Pancreas (tissue), 10 donors: ENCODE results near the gene UQCC2. TPM values are rescaled to one million over a fixed set of nuclear protein-coding genes. Genes with fewer than 3 reads are reported as not detected.
A peak's percentile ranks its signal among the peaks of the same experiment; 100 is the strongest.

Experiments
- ATAC-seq, 4 donors: fragments of 200-7000 bp; cut with Tn5 transposase; one replicate each; pipeline versions ENCODE4 v1.8.0 to v1.9.1; 2020; ENCODE audit warnings: mild to moderate bottlenecking in 4 of 4, moderate library complexity in 4 of 4
- DNase-seq, 6 donors: peaks; one replicate each; pipeline ENCODE4 v3.0.0-alpha.2; 2020
- FAIRE-seq: peaks from 2 replicates; lab custom pipeline; 2012; peaks lifted over from hg19 to GRCh38; lab: Jason Lieb, UNC
- H3K27ac ChIP-seq, 4 donors: fragments of 200-600 bp; sonication (generic); 1 replicate in 3 of 4; 2 replicates in 1 of 4; pipeline versions ENCODE4 v1.5.0 to v1.8.0; 2020
- H3K27me3 ChIP-seq, 4 donors: fragments of 200-600 bp; one replicate each; pipeline ENCODE4 v1.8.0; 2021
- H3K36me3 ChIP-seq, 3 donors: fragments of 200-600 bp; sonication (generic) in 1 of 3; one replicate each; pipeline versions ENCODE4 v1.5.0 to v1.8.0; 2020 to 2021
- H3K4me1 ChIP-seq, 3 donors: fragments of 200-600 bp; one replicate each; pipeline ENCODE4 v1.8.0; 2021
- H3K4me3 ChIP-seq, 4 donors: fragments of 200-600 bp; sonication (generic) in 2 of 4; one replicate each; pipeline versions ENCODE4 v1.5.0 to v1.8.0; 2020 to 2021
- H3K9me3 ChIP-seq, 4 donors: fragments of 200-600 bp; one replicate each; pipeline ENCODE4 v1.8.0; 2021
- WGBS, 2 donors: extraction: QIAGEN DNeasy Blood & Tissue Kit; methylation state at CpG; one replicate each; pipeline ENCODE4 v1.1.7; 2013; 5-methylcytosine and 5-hydroxymethylcytosine counted together
- intact Hi-C, 3 donors: fragments of 100-400 bp; cut with DNase I; formaldehyde crosslinking; loops; one replicate each; pipeline versions ENCODE4 v1.11.1 to v1.14.2; 2022
- polyA plus RNA-seq, 2 donors: library from polyadenylated mRNA; stranded (reverse); fragments of 200-250 nt; gene quantifications; one replicate each; pipeline ENCODE4 v1.2.3, GENCODE V29; 2013
- total RNA-seq, 6 donors: library from RNA; stranded (reverse); fragmentation: NEBNext Ultra II Directional in 4 of 6; extraction: Animal tissue kit (Norgen Biotek cat#: 25700) in 4 of 6; gene quantifications; one replicate each; pipeline versions ENCODE4 v1.2.1 to v1.2.4, GENCODE V29; 2021 to 2023
- TF ChIP-seq, protein P1 (sequence below), 4 donors: fragments of 200-600 bp; sonication (generic) in 3 of 4; IDR thresholded peaks; one replicate each; pipeline versions ENCODE4 v1.5.0 to v1.8.0; 2021; ENCODE audit warnings: antibody characterized with exemption in 4 of 4
- donor health status: healthy with polysubstance abuse.
- donor health status: DM: no; HTN: no; CAD: no; lungs with moderate emphysema.
- donor health status: DM: no; HTN: no; CAD: no.
- donor health status: control.
- donor health status: control.
- donor health status: Bipolar disorder and iron deficiency.
- donor health status: DM: yes; HTN: yes; CAD: no.
- donor health status: DM: no; HTN: no; CAD: no.
- donor health status: DM: no; HTN: no; CAD: no.
- donor health status: DM: yes; HTN: yes; CAD: no.

Gene UQCC2
- 10 to 100 TPM; 13.9 to 32.1 (median 23.3) TPM for total RNA-seq
- 10 to 100 TPM; 40.2 to 58.9 TPM for polyA plus RNA-seq

DNA sequence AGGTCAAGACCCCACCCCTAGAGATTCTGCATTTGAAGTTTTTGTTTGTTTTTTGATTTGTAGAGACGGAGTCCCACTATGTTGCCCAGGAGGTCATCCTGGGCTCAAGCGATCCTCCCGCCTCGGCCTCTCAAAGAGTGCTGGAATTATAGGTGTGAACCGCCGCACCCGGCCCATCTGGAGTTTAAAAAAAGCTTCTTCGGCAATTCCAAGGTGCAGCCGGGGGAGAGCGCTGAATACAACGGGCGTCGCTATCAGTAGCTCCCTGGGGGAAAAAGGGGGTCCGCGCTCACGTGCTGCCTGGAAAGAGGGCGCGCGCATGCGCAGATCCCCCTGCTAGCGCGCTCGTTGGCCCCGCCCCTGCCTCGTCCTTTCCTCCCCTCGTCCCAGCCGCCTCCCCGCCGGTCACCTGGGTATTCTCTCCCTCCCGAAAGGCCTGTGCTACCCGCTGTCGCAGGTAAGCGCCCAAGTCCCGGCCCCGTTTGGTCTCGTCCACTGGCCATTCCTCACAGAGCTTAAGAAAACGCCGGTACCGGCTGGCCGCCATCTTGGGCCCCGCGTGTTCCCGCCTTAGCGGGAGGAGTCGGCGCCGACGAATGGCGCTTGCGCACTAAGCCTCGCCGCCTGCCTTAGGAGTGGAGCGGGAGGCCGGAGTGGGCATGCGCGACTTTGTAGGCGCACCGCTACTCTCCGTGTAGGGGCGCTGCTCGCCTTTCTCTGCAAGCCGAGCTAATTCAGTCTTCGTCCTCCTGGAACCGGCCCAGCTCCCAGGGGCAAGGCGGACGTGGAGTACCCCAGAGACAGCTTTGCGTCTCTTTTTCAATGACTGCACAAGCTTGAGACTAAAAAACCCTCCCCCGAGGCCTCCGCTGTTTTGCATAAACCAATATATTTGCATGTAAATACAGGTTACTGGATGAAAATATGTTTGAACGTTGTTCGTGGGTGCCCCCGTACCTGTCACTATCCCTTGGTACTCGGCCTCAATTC, at the start of gene UQCC2:
Gene UQCC2, minus strand, starts transcription at position 561 of the 990 bp plus-strand sequence. Its CDS starts 14 bp downstream, at position 547.
- H3K4me3 ChIP-seq, result peak within 1 kb of the TSS; percentile 58 to 90 (median 88)
- DNase-seq (peak; percentile 96 to 100 (median 98)), ATAC-seq (peak; percentile 90 to 96 (median 96)), FAIRE-seq (no peak)
- peaks cover 12 to 24% (median 14%) of the 10 kb centered on the region in 3 donors for H3K4me1 ChIP-seq
- intact Hi-C loops, result loop anchor here in 1 of 3 donors (5.0 kb wide), 1 partner anchor 51 kb away; no protein-coding TSS in a partner anchor
- WGBS, 2 donors, result 1% methylated on average over 68 to 73 of the region's 73 CpGs
- H3K9me3 ChIP-seq, result no peaks in the 10 kb centered on the region
- H3K27ac ChIP-seq, result peak within 1 kb of the TSS; percentile 69 to 90 (median 87)
- no peaks in the 10 kb centered on the region for H3K36me3 ChIP-seq
- H3K27me3 ChIP-seq, result no peaks in the 10 kb centered on the region
- TF ChIP-seq, protein P1, sequence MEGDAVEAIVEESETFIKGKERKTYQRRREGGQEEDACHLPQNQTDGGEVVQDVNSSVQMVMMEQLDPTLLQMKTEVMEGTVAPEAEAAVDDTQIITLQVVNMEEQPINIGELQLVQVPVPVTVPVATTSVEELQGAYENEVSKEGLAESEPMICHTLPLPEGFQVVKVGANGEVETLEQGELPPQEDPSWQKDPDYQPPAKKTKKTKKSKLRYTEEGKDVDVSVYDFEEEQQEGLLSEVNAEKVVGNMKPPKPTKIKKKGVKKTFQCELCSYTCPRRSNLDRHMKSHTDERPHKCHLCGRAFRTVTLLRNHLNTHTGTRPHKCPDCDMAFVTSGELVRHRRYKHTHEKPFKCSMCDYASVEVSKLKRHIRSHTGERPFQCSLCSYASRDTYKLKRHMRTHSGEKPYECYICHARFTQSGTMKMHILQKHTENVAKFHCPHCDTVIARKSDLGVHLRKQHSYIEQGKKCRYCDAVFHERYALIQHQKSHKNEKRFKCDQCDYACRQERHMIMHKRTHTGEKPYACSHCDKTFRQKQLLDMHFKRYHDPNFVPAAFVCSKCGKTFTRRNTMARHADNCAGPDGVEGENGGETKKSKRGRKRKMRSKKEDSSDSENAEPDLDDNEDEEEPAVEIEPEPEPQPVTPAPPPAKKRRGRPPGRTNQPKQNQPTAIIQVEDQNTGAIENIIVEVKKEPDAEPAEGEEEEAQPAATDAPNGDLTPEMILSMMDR (IDR thresholded peaks at IDR 0.05), result peak; percentile 6 to 53 (median 50)

DNA sequence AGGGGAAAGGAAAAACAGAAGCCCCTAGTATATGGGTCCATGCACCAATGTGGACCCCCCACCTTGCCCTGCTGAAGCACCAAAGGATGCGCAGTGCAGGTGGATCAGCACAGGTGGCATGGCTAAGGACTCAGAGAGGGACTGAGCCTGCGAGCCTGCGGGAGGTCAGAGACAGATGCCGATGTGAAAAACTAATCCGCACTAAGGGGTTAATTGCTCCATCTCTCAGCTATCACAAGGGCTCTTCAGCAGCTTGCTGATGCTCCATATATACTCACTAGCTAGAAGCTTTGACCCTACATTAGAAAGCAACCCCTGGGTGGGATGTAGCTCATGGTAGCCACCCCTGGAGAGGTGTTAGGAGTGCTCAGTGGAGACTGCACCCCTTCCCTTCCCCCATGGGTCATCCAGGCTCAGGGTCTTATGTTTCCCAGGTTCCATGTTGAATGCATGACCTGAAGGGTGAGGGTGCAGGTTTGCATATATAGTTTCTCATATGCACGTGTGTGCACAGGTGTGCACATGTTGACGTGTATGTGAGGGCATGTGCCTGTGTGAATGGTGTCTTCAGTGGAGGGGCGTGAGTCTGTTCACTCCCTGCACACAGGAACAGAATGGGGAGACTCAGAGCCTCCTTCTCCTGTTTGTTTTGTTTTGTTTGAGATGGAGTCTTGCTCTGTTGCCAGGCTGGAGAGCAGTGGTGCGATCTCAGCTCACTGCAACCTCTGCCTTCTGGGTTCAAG, 48.6 kb upstream of the UQCC2 start:
- 88 to 89% methylated on average over 9 of the region's 9 CpGs for WGBS, 2 donors
- FAIRE-seq, result no peak
- no peak overlapping the region for H3K27ac ChIP-seq
- H3K36me3 ChIP-seq, result no peaks in the 10 kb centered on the region
- DNase-seq, result no peak
- no peak overlapping the region for H3K4me3 ChIP-seq
- H3K4me1 ChIP-seq, result no peaks in the 10 kb centered on the region
- no peaks in the 10 kb centered on the region for H3K9me3 ChIP-seq
- ATAC-seq, result no peak
- TF ChIP-seq, protein P1 (IDR thresholded peaks at IDR 0.05), result no peak
- no peaks in the 10 kb centered on the region for H3K27me3 ChIP-seq
- intact Hi-C loops, result loop anchor here in 1 of 3 donors (5.0 to 10.0 kb wide), 2 partner anchors 48 to 175 kb away; partner anchors contain the start of genes BAK1 and UQCC2

DNA sequence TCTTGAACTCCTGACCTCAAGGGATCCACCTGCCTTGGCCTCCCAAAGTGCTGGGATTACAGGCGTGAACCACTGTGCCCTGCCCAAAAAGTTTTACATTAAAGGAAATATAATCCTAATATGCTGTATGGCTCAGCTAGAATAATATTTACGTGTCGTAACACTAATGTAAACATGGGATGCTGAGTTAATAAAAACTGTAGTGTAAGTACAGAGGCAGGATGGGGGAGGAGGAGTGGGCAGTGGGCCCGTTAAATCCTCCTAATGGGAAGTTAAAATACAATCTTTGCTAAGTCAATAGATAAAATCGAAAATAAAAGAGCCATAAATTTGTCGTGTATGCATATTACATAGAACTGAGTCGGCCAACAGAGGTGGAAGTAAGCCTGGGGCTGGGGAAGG, 47.3 kb upstream of the UQCC2 start:
- Histone ChIP-seq H3K9me3 (no peaks in the 10 kb centered on the region), H3K27me3 (no peaks in the 10 kb centered on the region), H3K36me3 (no peaks in the 10 kb centered on the region), H3K4me1 (no peaks in the 10 kb centered on the region), H3K4me3 (no peak overlapping the region), H3K27ac (no peak overlapping the region)
- FAIRE-seq, result no peak
- 48% methylated on average over 7 of the region's 7 CpGs for WGBS, 2 donors
- DNase-seq, result no peak
- ATAC-seq, result no peak
- TF ChIP-seq, protein P1 (IDR thresholded peaks at IDR 0.05), result no peak
- intact Hi-C loops, result no loop called here

DNA sequence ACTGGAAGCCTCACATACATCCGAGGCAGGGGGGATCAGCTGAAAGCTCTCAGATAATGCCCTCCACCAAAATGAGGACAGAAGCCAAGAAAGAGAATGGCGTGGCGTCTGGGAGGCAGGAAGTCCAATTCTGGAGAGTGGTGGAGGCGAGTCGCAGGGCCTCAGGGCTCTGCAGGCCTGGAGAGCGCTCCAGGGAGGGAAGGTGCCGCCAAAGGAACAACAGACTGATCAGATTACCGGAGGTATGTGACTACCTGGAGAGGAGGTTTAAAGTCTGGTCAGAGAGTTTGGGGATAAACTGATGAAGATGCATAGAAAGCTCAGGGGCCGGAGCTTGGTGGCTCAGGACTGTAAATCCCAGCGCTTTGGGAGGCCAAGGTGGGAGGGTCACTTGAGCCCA, 46.4 kb upstream of the UQCC2 start:
- H3K4me1 ChIP-seq, result no peaks in the 10 kb centered on the region
- no peak for ATAC-seq
- no peaks in the 10 kb centered on the region for H3K36me3 ChIP-seq
- FAIRE-seq, result no peak
- H3K4me3 ChIP-seq, result no peak overlapping the region
- no peaks in the 10 kb centered on the region for H3K27me3 ChIP-seq
- no peak for DNase-seq
- TF ChIP-seq, protein P1 (IDR thresholded peaks at IDR 0.05), result no peak
- intact Hi-C loops, result no loop called here
- H3K27ac ChIP-seq, result no peak overlapping the region
- WGBS, 2 donors, result 87 to 88% methylated on average over 10 of the region's 10 CpGs
- H3K9me3 ChIP-seq, result no peaks in the 10 kb centered on the region
